ENCODE data around the gene AIDA.
"Not testable (repeated sequence)": the region's sequence is repeated elsewhere in the genome, so short reads cannot be mapped to it uniquely, and the experiment has no call there.

AIDA gene

GRCh38 chr1:222751255-222751654 lies 39.0 kb upstream of the AIDA start:
- H4K5ac ChIP-seq (ENCODE audit: low read length) = no peak overlapping the region
- H3K4ac ChIP-seq (ENCODE audit: low read depth, low read length) = no peak overlapping the region
- no peaks in the 10 kb centered on the region for H3K4me1 ChIP-seq (ENCODE audit: control insufficient read depth, low read depth, low read length)
- H3K79me2 ChIP-seq (ENCODE audit: control insufficient read depth, insufficient read depth, low read length) = no peaks in the 10 kb centered on the region
- H3K56ac ChIP-seq (ENCODE audit: low read length) = no peak overlapping the region
- no peaks in the 10 kb centered on the region for H3K36me3 ChIP-seq (ENCODE audit: control insufficient read depth, insufficient read depth, low read length)
- no peak overlapping the region for H3K4me3 ChIP-seq (ENCODE audit: low read length)
- no peak overlapping the region for H3K18ac ChIP-seq (ENCODE audit: low read length)
- no peak for DNase-seq
- no peak overlapping the region for H2BK5ac ChIP-seq (ENCODE audit: low read length)
- H3K27me3 ChIP-seq (ENCODE audit: insufficient read depth, low read length, poor library complexity) = no peaks in the 10 kb centered on the region
- no peak overlapping the region for H2BK120ac ChIP-seq (ENCODE audit: low read depth, low read length)
- no peak overlapping the region for H2BK15ac ChIP-seq (replicated peaks; ENCODE audit: low read depth)
- H3K23ac ChIP-seq (ENCODE audit: low read length) = no peak overlapping the region
- WGBS (ENCODE audit: extremely low coverage, insufficient coverage, low lambda C conversion rate) = no CpG with 5 or more reads among the region's 3 CpGs
- H2AK5ac ChIP-seq (ENCODE audit: low read length) = no peak overlapping the region
- no peak overlapping the region for H3K27ac ChIP-seq (ENCODE audit: low read depth, low read length)
- no peaks in the 10 kb centered on the region for H3K79me1 ChIP-seq (ENCODE audit: low read length)
- H3K9ac ChIP-seq (ENCODE audit: low read length) = no peak overlapping the region
- no peak overlapping the region for H3K4me2 ChIP-seq (ENCODE audit: low read length)
- no peak overlapping the region for H4K8ac ChIP-seq (ENCODE audit: low read depth, low read length)

- WGBS (ENCODE audit: extremely low coverage, insufficient coverage, low lambda C conversion rate) = no CpG with 5 or more reads among the region's 1 CpG
- Histone ChIP-seq H3K18ac (ENCODE audit: low read length) (no peak overlapping the region), H3K27me3 (ENCODE audit: insufficient read depth, low read length, poor library complexity) (no peaks in the 10 kb centered on the region), H2AK5ac (ENCODE audit: low read length) (no peak overlapping the region), H4K5ac (ENCODE audit: low read length) (no peak overlapping the region), H3K4ac (ENCODE audit: low read depth, low read length) (no peak overlapping the region), H2BK5ac (ENCODE audit: low read length) (no peak overlapping the region), H3K56ac (ENCODE audit: low read length) (no peak overlapping the region), H3K36me3 (ENCODE audit: control insufficient read depth, insufficient read depth, low read length) (no peaks in the 10 kb centered on the region), H3K9ac (ENCODE audit: low read length) (no peak overlapping the region), H2BK15ac (replicated peaks; ENCODE audit: low read depth) (no peak overlapping the region), H3K27ac (ENCODE audit: low read depth, low read length) (no peak overlapping the region), H3K79me1 (ENCODE audit: low read length) (no peaks in the 10 kb centered on the region), H3K23ac (ENCODE audit: low read length) (no peak overlapping the region), H3K79me2 (ENCODE audit: control insufficient read depth, insufficient read depth, low read length) (no peaks in the 10 kb centered on the region), H2BK120ac (ENCODE audit: low read depth, low read length) (no peak overlapping the region), H3K4me1 (ENCODE audit: control insufficient read depth, low read depth, low read length) (no peaks in the 10 kb centered on the region), H3K4me2 (ENCODE audit: low read length) (no peak overlapping the region), H4K8ac (ENCODE audit: low read depth, low read length) (no peak overlapping the region), H3K4me3 (ENCODE audit: low read length) (no peak overlapping the region)
- DNase-seq = no peak
These were observed 38.4 kb upstream of the AIDA start for GRCh38 chr1:222750651-222751050.

GRCh38 chr1:222749927-222750326 lies 37.6 kb upstream of the AIDA start:
- H3K79me1 ChIP-seq (ENCODE audit: low read length) = no peaks in the 10 kb centered on the region
- H3K4me3 ChIP-seq (ENCODE audit: low read length) = no peak overlapping the region
- no peak overlapping the region for H3K23ac ChIP-seq (ENCODE audit: low read length)
- no peak overlapping the region for H3K18ac ChIP-seq (ENCODE audit: low read length)
- H2AK5ac ChIP-seq (ENCODE audit: low read length) = no peak overlapping the region
- no peaks in the 10 kb centered on the region for H3K4me1 ChIP-seq (ENCODE audit: control insufficient read depth, low read depth, low read length)
- no peaks in the 10 kb centered on the region for H3K36me3 ChIP-seq (ENCODE audit: control insufficient read depth, insufficient read depth, low read length)
- H3K4ac ChIP-seq (ENCODE audit: low read depth, low read length) = no peak overlapping the region
- H4K5ac ChIP-seq (ENCODE audit: low read length) = no peak overlapping the region
- H3K4me2 ChIP-seq (ENCODE audit: low read length) = no peak overlapping the region
- no peak overlapping the region for H3K9ac ChIP-seq (ENCODE audit: low read length)
- H2BK120ac ChIP-seq (ENCODE audit: low read depth, low read length) = no peak overlapping the region
- H3K79me2 ChIP-seq (ENCODE audit: control insufficient read depth, insufficient read depth, low read length) = no peaks in the 10 kb centered on the region
- H2BK5ac ChIP-seq (ENCODE audit: low read length) = no peak overlapping the region
- H3K27ac ChIP-seq (ENCODE audit: low read depth, low read length) = no peak overlapping the region
- H4K8ac ChIP-seq (ENCODE audit: low read depth, low read length) = no peak overlapping the region
- no peaks in the 10 kb centered on the region for H3K27me3 ChIP-seq (ENCODE audit: insufficient read depth, low read length, poor library complexity)
- DNase-seq = peak; percentile 93
- no peak overlapping the region for H3K56ac ChIP-seq (ENCODE audit: low read length)
- H2BK15ac ChIP-seq (replicated peaks; ENCODE audit: low read depth) = no peak overlapping the region

- not testable (repeated sequence) for H3K4me2 ChIP-seq (ENCODE audit: low read length)
These were observed 29.6 kb upstream of the AIDA start for GRCh38 chr1:222741630-222742457.

GRCh38 chr1:222739929-222740328 lies 27.6 kb upstream of the AIDA start:
- Histone ChIP-seq H2BK5ac (ENCODE audit: low read length) (no peak overlapping the region), H3K23ac (ENCODE audit: low read length) (no peak overlapping the region), H3K27ac (ENCODE audit: low read depth, low read length) (no peak overlapping the region), H3K9ac (ENCODE audit: low read length) (no peak overlapping the region), H3K4me3 (ENCODE audit: low read length) (no peak overlapping the region), H3K4ac (ENCODE audit: low read depth, low read length) (no peak overlapping the region), H3K56ac (ENCODE audit: low read length) (no peak overlapping the region), H2BK15ac (replicated peaks; ENCODE audit: low read depth) (no peak overlapping the region), H3K4me2 (ENCODE audit: low read length) (no peak overlapping the region), H4K8ac (ENCODE audit: low read depth, low read length) (no peak overlapping the region), H3K27me3 (ENCODE audit: insufficient read depth, low read length, poor library complexity) (no peaks in the 10 kb centered on the region), H2BK120ac (ENCODE audit: low read depth, low read length) (no peak overlapping the region), H3K79me2 (ENCODE audit: control insufficient read depth, insufficient read depth, low read length) (no peaks in the 10 kb centered on the region), H3K18ac (ENCODE audit: low read length) (no peak overlapping the region), H3K36me3 (ENCODE audit: control insufficient read depth, insufficient read depth, low read length) (no peaks in the 10 kb centered on the region), H4K5ac (ENCODE audit: low read length) (no peak overlapping the region), H2AK5ac (ENCODE audit: low read length) (no peak overlapping the region), H3K79me1 (ENCODE audit: low read length) (no peaks in the 10 kb centered on the region), H3K4me1 (ENCODE audit: control insufficient read depth, low read depth, low read length) (peaks cover 6% of the 10 kb centered on the region)
- no CpG with 5 or more reads among the region's 1 CpG for WGBS (ENCODE audit: extremely low coverage, insufficient coverage, low lambda C conversion rate)
- DNase-seq = no peak

More at GRCh38 chr1:222741630-222742457, 29.6 kb upstream of the AIDA start:
- H3K79me1 ChIP-seq (ENCODE audit: low read length); H2AK5ac ChIP-seq (ENCODE audit: low read length); H4K5ac ChIP-seq (ENCODE audit: low read length); H3K79me2 ChIP-seq (ENCODE audit: control insufficient read depth, insufficient read depth, low read length); H3K4me1 ChIP-seq (ENCODE audit: control insufficient read depth, low read depth, low read length); H3K4ac ChIP-seq (ENCODE audit: low read depth, low read length); H3K4me3 ChIP-seq (ENCODE audit: low read length); DNase-seq; H3K27ac ChIP-seq (ENCODE audit: low read depth, low read length); H3K56ac ChIP-seq (ENCODE audit: low read length); H3K23ac ChIP-seq (ENCODE audit: low read length); H3K36me3 ChIP-seq (ENCODE audit: control insufficient read depth, insufficient read depth, low read length); H3K18ac ChIP-seq (ENCODE audit: low read length); H2BK120ac ChIP-seq (ENCODE audit: low read depth, low read length); H3K27me3 ChIP-seq (ENCODE audit: insufficient read depth, low read length, poor library complexity); H2BK5ac ChIP-seq (ENCODE audit: low read length); H3K9ac ChIP-seq (ENCODE audit: low read length); H2BK15ac ChIP-seq (replicated peaks; ENCODE audit: low read depth); H4K8ac ChIP-seq (ENCODE audit: low read depth, low read length): not testable (repeated sequence)
- 100% methylated on average over 2 of the region's 5 CpGs for WGBS (ENCODE audit: extremely low coverage, insufficient coverage, low lambda C conversion rate)

- H3K4me1 ChIP-seq (ENCODE audit: control insufficient read depth, low read depth, low read length) = peaks cover 6% of the 10 kb centered on the region
- H2BK5ac ChIP-seq (ENCODE audit: low read length) = no peak overlapping the region
- no peak overlapping the region for H3K4me2 ChIP-seq (ENCODE audit: low read length)
These were observed 27.2 kb upstream of the AIDA start for GRCh38 chr1:222739465-222739864.

More at GRCh38 chr1:222739465-222739864, 27.2 kb upstream of the AIDA start:
- no peak for DNase-seq
- H4K5ac ChIP-seq (ENCODE audit: low read length) = no peak overlapping the region
- H3K4ac ChIP-seq (ENCODE audit: low read depth, low read length) = no peak overlapping the region
- H3K56ac ChIP-seq (ENCODE audit: low read length) = no peak overlapping the region
- H3K18ac ChIP-seq (ENCODE audit: low read length) = no peak overlapping the region
- H2BK15ac ChIP-seq (replicated peaks; ENCODE audit: low read depth) = no peak overlapping the region
- H3K27ac ChIP-seq (ENCODE audit: low read depth, low read length) = no peak overlapping the region
- no peaks in the 10 kb centered on the region for H3K36me3 ChIP-seq (ENCODE audit: control insufficient read depth, insufficient read depth, low read length)
- H3K79me2 ChIP-seq (ENCODE audit: control insufficient read depth, insufficient read depth, low read length) = no peaks in the 10 kb centered on the region
- H3K27me3 ChIP-seq (ENCODE audit: insufficient read depth, low read length, poor library complexity) = no peaks in the 10 kb centered on the region
- no peak overlapping the region for H3K23ac ChIP-seq (ENCODE audit: low read length)
- H3K4me3 ChIP-seq (ENCODE audit: low read length) = no peak overlapping the region
- no peak overlapping the region for H4K8ac ChIP-seq (ENCODE audit: low read depth, low read length)
- no peak overlapping the region for H3K9ac ChIP-seq (ENCODE audit: low read length)
- H3K79me1 ChIP-seq (ENCODE audit: low read length) = no peaks in the 10 kb centered on the region
- no peak overlapping the region for H2AK5ac ChIP-seq (ENCODE audit: low read length)
- WGBS (ENCODE audit: extremely low coverage, insufficient coverage, low lambda C conversion rate) = no CpG with 5 or more reads among the region's 2 CpGs
- no peak overlapping the region for H2BK120ac ChIP-seq (ENCODE audit: low read depth, low read length)
